Right lobe of liver (tissue), 4 donors: ENCODE results near the gene KIF26A.

Source experiments
- CTCF ChIP-seq, 4 donors: fragments of 200-600 bp in 3 of 4; fragments of 450-650 bp in 1 of 4; IDR thresholded peaks; one replicate each; pipeline versions ENCODE4 v1.5.1 to v1.8.0; 2016 to 2022; ENCODE audit warnings: antibody characterized with exemption in 4 of 4, mild to moderate bottlenecking in 2 of 4
- POLR2A ChIP-seq: fragments of 450-650 bp; IDR thresholded peaks from one replicate; pipeline ENCODE4 v1.6.1; 2017; ENCODE audit warnings: antibody characterized with exemption, mild to moderate bottlenecking
- donor health status: DM: no; HTN: no; CAD: no.
- donor health status: DM: no; HTN: no; CAD: no.
- donor health status: DM: no; HTN: yes; CAD: no.

DNA sequence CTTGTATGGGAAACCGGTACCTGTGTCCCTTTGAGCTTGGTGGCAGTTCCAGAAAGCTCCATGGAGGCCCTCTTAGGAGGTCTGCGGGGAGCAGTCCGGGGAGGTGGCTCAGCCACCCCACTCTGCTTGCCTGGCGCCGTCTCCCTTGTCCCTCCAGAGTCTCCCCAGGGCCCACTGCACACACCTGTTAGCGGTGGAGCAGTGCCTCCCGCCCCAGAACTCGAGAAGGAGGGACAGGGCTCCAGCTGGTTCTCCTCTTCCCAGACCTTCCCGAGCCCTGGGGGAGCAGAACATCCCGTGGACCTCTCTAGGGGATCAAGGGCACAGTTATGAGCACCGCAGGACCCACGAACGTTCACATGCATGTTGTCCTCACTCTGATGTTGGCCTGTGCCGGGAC is 42.1 kb upstream of the KIF26A start:
- no peak for TF ChIP-seq CTCF (IDR thresholded peaks at IDR 0.05)
- TF ChIP-seq POLR2A: no peak
